Fibroblast of lung (primary cell): ENCODE data around the gene KIF1B. TPM values are rescaled to one million over a fixed set of nuclear protein-coding genes. Genes with fewer than 3 reads are reported as not detected.

Experiments
- DNase-seq, 2 donors: peaks; one replicate each; pipeline versions ENCODE4 v3.0.0 to v3.0.0-alpha.2; 2010; ENCODE audit warnings: low read depth in 2 of 2
- H2AFZ ChIP-seq: 2 replicates; pipeline ENCODE4 v1.5.1; 2012; ENCODE audit warnings: low read length, control low read depth, inconsistent platforms
- H3K27ac ChIP-seq: 2 replicates; pipeline ENCODE4 v1.5.1; 2011; ENCODE audit warnings: low read length, control low read depth; ENCODE audit not compliant: insufficient read depth
- H3K27me3 ChIP-seq: 2 replicates; pipeline ENCODE4 v1.5.1; 2011; ENCODE audit warnings: mild to moderate bottlenecking, low read length; ENCODE audit not compliant: control insufficient read depth, insufficient read depth
- H3K36me3 ChIP-seq: 2 replicates; pipeline ENCODE4 v1.5.1; 2011; ENCODE audit warnings: low read length; ENCODE audit not compliant: control insufficient read depth, insufficient read depth
- H3K4me1 ChIP-seq: 2 replicates; pipeline ENCODE4 v1.5.1; 2011; ENCODE audit warnings: low read length; ENCODE audit not compliant: control insufficient read depth, insufficient read depth; ENCODE audit errors: extremely low read depth
- H3K4me2 ChIP-seq: 2 replicates; pipeline ENCODE4 v1.5.1; 2011; ENCODE audit warnings: low read length, control low read depth; ENCODE audit not compliant: insufficient read depth; ENCODE audit errors: extremely low read depth
- H3K4me3 ChIP-seq, 4 experiments: fragments of 200-600 bp in 1 of 4; sonication (generic) in 1 of 4; replicated peaks in 1 of 4; 2 replicates each; pipeline ENCODE4 v1.5.1; 2011 to 2016; ENCODE audit warnings: low read length in 4 of 4, low read depth in 3 of 4, mild to moderate bottlenecking in 3 of 4, control low read depth in 2 of 4, inconsistent platforms in 1 of 4, mixed read lengths in 1 of 4; ENCODE audit not compliant: insufficient read depth in 1 of 4; ENCODE audit errors: control extremely low read depth in 1 of 4
- H3K79me2 ChIP-seq: 2 replicates; pipeline ENCODE4 v1.5.1; 2012; ENCODE audit warnings: mild to moderate bottlenecking, low read length, inconsistent platforms; ENCODE audit not compliant: control insufficient read depth, insufficient read depth
- H3K9ac ChIP-seq: 2 replicates; pipeline ENCODE4 v1.5.1; 2011; ENCODE audit warnings: mild to moderate bottlenecking, low read length, control low read depth; ENCODE audit not compliant: insufficient read depth
- H3K9me3 ChIP-seq: 2 replicates; pipeline ENCODE4 v1.5.1; 2012; ENCODE audit warnings: low read depth, low read length; ENCODE audit not compliant: control insufficient read depth, insufficient read depth
- H4K20me1 ChIP-seq: 2 replicates; pipeline ENCODE4 v1.5.1; 2011; ENCODE audit warnings: low read length; ENCODE audit not compliant: control insufficient read depth, insufficient read depth; ENCODE audit errors: extremely low read depth
- EZH2 ChIP-seq: IDR thresholded peaks from 2 replicates; pipeline ENCODE4 v1.5.1; 2012; ENCODE audit warnings: low read length, control low read depth, mild to moderate bottlenecking; ENCODE audit errors: missing control alignments
- polyA plus RNA-seq, 2 donors: library from polyadenylated mRNA; depleted of rRNA in 1 of 2; stranded (reverse) in 1 of 2; unstranded in 1 of 2; fragments of >200 nt; gene quantifications; 2 replicates each; pipeline ENCODE4 v1.2.1, GENCODE V29; 2011 to 2012; ENCODE audit warnings: missing spikeins in 1 of 2
- total RNA-seq: library from RNA; depleted of rRNA; stranded (reverse); fragments of >200 nt; gene quantifications from 2 replicates; pipeline ENCODE4 v1.2.1, GENCODE V29; 2014
- TF ChIP-seq, protein P1 (sequence below), 2 donors: IDR thresholded peaks in 1 of 2; conservative IDR thresholded peaks in 1 of 2; 1 replicate in 1 of 2; 2 replicates in 1 of 2; pipeline ENCODE4 v1.5.1; 2011 to 2012; ENCODE audit warnings: low read length in 2 of 2, control low read depth in 1 of 2, inconsistent platforms in 1 of 2, low read depth in 1 of 2, mild to moderate bottlenecking in 1 of 2

Gene KIF1B
- total and polyA plus RNA-seq, 2 donors (not counting 1 experiment from before 2014, with no cell fraction given) = 23.6 to 34.3 TPM

DNA sequence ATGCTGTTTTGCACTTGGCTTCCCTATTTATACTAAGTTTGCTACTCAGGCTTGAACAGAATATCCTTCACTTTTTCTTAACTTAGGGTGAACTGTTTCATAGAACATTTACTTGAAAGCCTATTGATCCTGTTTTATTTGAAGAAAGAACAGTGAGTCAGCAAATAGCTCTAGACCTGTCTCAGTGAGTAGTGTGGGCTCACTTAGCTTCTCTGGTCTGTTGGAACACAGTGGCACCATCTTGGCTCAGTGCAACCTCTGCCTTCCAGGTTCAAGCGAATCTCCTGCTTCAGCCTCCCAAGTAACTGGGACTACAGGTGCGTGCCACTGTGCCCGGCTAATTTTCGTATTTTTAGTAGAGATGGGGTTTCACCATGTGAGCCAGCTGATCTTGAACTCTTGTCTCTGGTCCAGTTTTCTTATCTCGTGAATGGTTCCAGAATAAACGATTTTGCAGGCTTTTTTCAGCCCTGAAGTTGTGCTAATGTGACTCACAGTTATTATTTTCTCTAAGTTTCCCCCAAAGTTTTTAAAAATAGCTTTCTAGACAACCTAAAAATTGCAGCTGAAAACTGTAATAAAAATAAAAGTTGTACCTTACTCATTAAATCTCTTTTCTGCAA lies 76.8 kb downstream of the KIF1B start:
- DNase-seq = no peak
- Histone ChIP-seq H3K4me3 (no peak overlapping the region), H4K20me1 (no peaks in the 10 kb centered on the region), H3K27ac (no peak overlapping the region), H3K9me3 (no peaks in the 10 kb centered on the region), H3K79me2 (no peaks in the 10 kb centered on the region), H2AFZ (no peak overlapping the region), H3K36me3 (peaks cover 2% of the 10 kb centered on the region), H3K27me3 (no peaks in the 10 kb centered on the region), H3K9ac (no peak overlapping the region), H3K4me2 (no peak overlapping the region), H3K4me1 (no peaks in the 10 kb centered on the region)
- no peak for TF ChIP-seq EZH2
- TF ChIP-seq, protein P1, sequence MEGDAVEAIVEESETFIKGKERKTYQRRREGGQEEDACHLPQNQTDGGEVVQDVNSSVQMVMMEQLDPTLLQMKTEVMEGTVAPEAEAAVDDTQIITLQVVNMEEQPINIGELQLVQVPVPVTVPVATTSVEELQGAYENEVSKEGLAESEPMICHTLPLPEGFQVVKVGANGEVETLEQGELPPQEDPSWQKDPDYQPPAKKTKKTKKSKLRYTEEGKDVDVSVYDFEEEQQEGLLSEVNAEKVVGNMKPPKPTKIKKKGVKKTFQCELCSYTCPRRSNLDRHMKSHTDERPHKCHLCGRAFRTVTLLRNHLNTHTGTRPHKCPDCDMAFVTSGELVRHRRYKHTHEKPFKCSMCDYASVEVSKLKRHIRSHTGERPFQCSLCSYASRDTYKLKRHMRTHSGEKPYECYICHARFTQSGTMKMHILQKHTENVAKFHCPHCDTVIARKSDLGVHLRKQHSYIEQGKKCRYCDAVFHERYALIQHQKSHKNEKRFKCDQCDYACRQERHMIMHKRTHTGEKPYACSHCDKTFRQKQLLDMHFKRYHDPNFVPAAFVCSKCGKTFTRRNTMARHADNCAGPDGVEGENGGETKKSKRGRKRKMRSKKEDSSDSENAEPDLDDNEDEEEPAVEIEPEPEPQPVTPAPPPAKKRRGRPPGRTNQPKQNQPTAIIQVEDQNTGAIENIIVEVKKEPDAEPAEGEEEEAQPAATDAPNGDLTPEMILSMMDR (conservative IDR thresholded peaks at IDR 0.05 in 1 of 2, IDR thresholded peaks at IDR 0.05 in 1 of 2; ENCODE audit: low read depth in 1 of 2, low read length in 2 of 2) = no peak

DNA sequence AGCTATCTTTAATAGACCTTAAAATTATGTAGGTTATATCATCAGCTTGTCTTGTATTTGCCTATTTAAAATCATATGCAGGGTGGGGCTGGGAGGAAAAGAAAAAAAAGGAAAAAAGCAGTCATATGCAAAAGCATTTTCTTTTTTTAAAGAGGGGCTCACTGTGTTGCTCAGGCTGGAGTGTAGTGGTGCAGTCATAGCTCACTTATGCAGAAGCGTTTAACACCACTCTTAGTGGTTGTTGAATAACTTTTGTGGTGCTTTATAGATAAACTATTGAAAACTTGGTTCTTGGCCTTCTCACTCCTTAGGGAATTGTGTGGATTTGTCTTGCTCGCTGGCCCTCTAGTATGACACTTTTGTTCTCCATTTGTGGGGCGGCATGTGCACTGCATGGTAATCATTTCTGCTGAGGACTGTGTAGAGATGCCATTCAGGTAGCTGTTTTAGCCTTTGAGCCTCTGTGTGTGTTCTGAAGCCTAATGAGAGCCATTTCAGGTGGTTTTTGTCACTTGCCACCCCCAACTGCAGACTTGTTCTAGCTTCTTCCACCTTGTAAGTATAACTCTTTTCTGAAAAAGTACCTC lies 77.8 kb downstream of the KIF1B start:
- Histone ChIP-seq H3K9ac (no peak overlapping the region), H3K79me2 (no peaks in the 10 kb centered on the region), H3K27ac (no peak overlapping the region), H3K9me3 (no peaks in the 10 kb centered on the region), H3K4me1 (no peaks in the 10 kb centered on the region), H3K36me3 (peaks cover 2% of the 10 kb centered on the region), H2AFZ (no peak overlapping the region), H3K27me3 (no peaks in the 10 kb centered on the region), H4K20me1 (no peaks in the 10 kb centered on the region), H3K4me3 (no peak overlapping the region), H3K4me2 (no peak overlapping the region)
- no peak for DNase-seq
- TF ChIP-seq EZH2 = no peak
- TF ChIP-seq, protein P1 (conservative IDR thresholded peaks at IDR 0.05 in 1 of 2, IDR thresholded peaks at IDR 0.05 in 1 of 2; ENCODE audit: low read depth in 1 of 2, low read length in 2 of 2) = no peak

DNA sequence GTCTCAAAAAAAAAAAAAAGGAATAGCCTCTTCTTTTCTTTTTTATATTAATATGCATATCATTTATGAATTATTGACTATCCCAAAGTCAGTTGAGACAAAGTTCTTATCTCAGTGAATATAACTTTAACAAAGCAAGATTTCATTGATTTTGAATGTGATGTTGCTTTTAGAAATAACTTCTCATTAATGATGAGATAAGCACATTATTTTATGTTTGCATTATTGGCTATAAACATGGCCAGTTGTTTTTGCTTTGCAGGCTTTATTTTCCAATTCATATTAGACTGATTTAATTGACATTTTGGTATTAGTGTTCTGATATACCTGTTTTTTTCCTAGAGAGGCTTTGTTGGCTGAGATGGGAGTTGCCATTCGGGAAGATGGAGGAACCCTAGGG lies 81.3 kb downstream of the KIF1B start:
- Histone ChIP-seq H3K9me3 (no peaks in the 10 kb centered on the region), H3K9ac (no peak overlapping the region), H3K27ac (no peak overlapping the region), H3K4me3 (no peak overlapping the region), H4K20me1 (no peaks in the 10 kb centered on the region), H3K36me3 (peaks cover 6% of the 10 kb centered on the region), H3K27me3 (no peaks in the 10 kb centered on the region), H3K4me2 (no peak overlapping the region), H3K79me2 (no peaks in the 10 kb centered on the region), H3K4me1 (no peaks in the 10 kb centered on the region), H2AFZ (no peak overlapping the region)
- no peak for DNase-seq
- no peak for TF ChIP-seq EZH2
- TF ChIP-seq, protein P1 (conservative IDR thresholded peaks at IDR 0.05 in 1 of 2, IDR thresholded peaks at IDR 0.05 in 1 of 2; ENCODE audit: low read depth in 1 of 2, low read length in 2 of 2) = no peak
